NCI-H2107 treated with DMSO at 0.1 percent for 48 hours (cell line): ENCODE measurements around the gene ZFAND3.

Experiments
- DNase-seq: peaks from one replicate; lab custom pipeline; 2025; ENCODE audit not compliant: unreplicated experiment; lab: John Stamatoyannopoulos, UW

The ZFAND3 gene

GRCh38 chr6:38175786-38176185 lies 356.3 kb downstream of the ZFAND3 start:
- no peak for DNase-seq

- no peak for DNase-seq
Measured at GRCh38 chr6:38176797-38177751, 357.5 kb downstream of the ZFAND3 start.

GRCh38 chr6:38177882-38178583 lies 358.5 kb downstream of the ZFAND3 start:
- DNase-seq, result no peak

GRCh38 chr6:38178584-38178886 lies 359.0 kb downstream of the ZFAND3 start:
- DNase-seq, result no peak

GRCh38 chr6:38179300-38179699 lies 359.8 kb downstream of the ZFAND3 start:
- DNase-seq, result peak; percentile 78

GRCh38 chr6:38179794-38180430 lies 360.4 kb downstream of the ZFAND3 start:
- DNase-seq, result no peak

GRCh38 chr6:38180586-38180985 lies 361.1 kb downstream of the ZFAND3 start:
- DNase-seq, result peak; percentile 21

GRCh38 chr6:38182426-38182825 lies 362.9 kb downstream of the ZFAND3 start:
- DNase-seq, result no peak

GRCh38 chr6:38183856-38184584 lies 364.5 kb downstream of the ZFAND3 start:
- DNase-seq, result no peak

GRCh38 chr6:38184585-38185080 lies 365.1 kb downstream of the ZFAND3 start:
- DNase-seq, result no peak

GRCh38 chr6:38185244-38185643 lies 365.7 kb downstream of the ZFAND3 start:
- no peak for DNase-seq

GRCh38 chr6:38185752-38186151 lies 366.2 kb downstream of the ZFAND3 start:
- DNase-seq, result no peak

GRCh38 chr6:38187325-38187724 lies 367.8 kb downstream of the ZFAND3 start:
- DNase-seq, result no peak

- DNase-seq, result no peak
Measured at GRCh38 chr6:38187811-38188590, 368.5 kb downstream of the ZFAND3 start.

GRCh38 chr6:38188677-38189335 lies 369.3 kb downstream of the ZFAND3 start:
- DNase-seq, result no peak

- DNase-seq, result no peak
Measured at GRCh38 chr6:38191418-38191817, 371.9 kb downstream of the ZFAND3 start.

- DNase-seq, result no peak
Measured at GRCh38 chr6:38192011-38192410, 372.5 kb downstream of the ZFAND3 start.

- DNase-seq, result no peak
Measured at GRCh38 chr6:38192487-38192886, 373.0 kb downstream of the ZFAND3 start.

GRCh38 chr6:38193051-38193450 lies 373.5 kb downstream of the ZFAND3 start:
- no peak for DNase-seq
